AML-193 (cell line): ENCODE data around the gene PARD3B.

ENCODE experiments used
- DNase-seq, 2 experiments: peaks; one replicate each; lab custom pipeline; 2025; lab: John Stamatoyannopoulos, UW

Gene PARD3B

GRCh38 chr2:205390866-205391265 is 845.6 kb downstream of the PARD3B start:
- no peak for DNase-seq

DNA sequence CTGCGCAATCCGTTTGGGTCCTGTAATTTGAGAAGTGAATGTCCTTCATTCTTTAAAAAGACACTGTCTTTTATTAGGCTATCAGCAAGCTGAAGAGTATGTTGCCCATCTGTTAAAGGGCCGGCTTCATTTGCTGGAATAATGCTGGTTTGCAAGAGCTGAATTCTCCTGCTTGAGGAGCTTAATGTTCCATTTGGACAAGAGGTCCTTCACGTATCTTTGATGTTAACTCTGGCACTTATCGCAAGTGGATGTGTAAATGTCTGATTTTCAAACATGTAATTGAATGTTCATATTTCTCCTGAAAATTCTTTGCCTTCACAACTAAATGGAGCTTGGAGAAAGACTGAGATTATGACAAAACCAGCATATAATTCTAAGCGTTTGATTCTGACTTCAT is 856.2 kb downstream of the PARD3B start:
- DNase-seq: no peak

DNA sequence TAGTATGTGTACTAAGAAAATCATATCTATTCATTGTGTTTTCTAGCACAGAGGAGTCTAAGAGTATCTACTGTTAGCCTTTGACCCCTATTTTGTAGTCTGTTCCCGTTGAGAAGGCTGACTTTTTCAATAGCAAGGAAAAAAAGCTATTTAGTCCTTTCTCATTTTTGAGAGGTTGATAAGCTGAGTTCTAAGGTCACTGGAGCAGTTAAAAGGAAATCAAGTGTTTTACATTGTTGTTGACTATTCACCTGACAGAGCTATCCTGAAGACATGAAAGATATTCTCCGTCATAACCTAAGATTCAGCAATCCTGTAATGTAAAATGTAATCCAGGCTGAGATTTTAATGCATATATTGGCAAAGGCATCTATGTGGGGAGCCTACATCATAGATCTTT is 856.7 kb downstream of the PARD3B start:
- no peak for DNase-seq

DNA sequence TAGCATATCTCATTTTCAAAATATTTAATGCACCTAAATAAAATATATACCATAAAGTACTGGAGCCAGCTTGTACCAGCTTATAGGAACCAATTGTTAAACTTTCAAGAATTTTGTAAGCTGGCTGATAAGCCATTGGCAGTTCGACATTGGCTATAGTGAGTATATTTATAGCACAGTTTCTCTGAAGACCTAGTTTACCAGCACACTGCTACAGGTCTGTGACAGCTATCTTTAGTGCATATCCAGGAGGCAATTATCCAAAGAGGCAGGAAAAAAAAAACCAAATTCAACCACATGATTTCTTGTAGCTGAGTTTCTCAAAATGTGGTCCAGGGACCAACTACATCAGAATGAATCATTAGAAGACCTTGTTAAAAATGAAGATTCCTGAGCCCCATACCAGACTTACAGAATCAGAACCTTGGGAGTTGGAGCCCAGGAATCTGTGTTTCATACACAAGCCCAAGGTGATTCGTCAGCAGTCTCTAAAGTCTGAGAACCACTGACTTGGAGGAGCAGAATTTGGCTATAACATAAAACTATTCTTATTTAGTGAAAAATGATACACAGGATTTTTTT is 858.1 kb downstream of the PARD3B start:
- no peak for DNase-seq

DNA sequence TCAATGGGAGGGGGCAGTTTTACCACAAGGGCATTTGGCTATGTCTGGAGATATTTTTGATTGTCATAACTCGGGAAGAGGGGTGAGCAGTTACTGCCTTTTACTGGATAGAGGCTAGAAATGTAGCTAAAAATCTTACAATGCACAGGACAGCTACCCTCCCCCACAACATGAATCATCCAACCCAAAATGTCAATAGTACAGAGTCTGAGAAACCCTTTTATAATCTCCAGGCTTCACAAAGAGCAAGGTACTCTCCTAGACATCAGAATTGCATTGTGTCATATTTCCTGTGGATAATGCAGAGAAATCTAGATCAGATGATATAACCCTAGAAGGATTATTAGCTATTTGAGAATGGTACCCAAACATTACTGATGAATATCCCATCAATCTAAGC is 859.9 kb downstream of the PARD3B start:
- no peak for DNase-seq

GRCh38 chr2:205405752-205406151 is 860.5 kb downstream of the PARD3B start:
- DNase-seq: no peak

GRCh38 chr2:205407984-205408383 is 862.7 kb downstream of the PARD3B start:
- no peak for DNase-seq

DNA sequence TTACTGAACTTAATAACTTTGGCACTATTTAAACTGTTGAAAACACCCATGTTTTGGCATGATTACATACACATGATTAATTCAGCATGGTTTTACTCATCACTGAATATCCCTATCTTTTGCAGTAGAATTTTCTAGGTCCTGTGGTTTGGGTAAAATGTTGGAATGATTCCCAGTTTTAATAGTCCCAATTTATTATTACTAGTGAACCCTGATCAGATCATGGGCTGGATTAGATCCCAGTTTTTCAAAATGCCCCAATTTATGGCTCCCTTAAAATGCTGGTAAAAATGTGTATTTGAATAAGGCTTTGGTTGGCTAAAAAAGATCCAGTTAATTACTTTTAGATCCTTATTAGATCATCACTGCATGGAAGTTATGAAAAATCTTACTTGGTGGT is 863.4 kb downstream of the PARD3B start:
- DNase-seq: no peak

- no peak for DNase-seq
Observed at GRCh38 chr2:205409411-205409810, 864.1 kb downstream of the PARD3B start.

- no peak for DNase-seq
Observed at GRCh38 chr2:205411558-205411957, 866.3 kb downstream of the PARD3B start.

DNA sequence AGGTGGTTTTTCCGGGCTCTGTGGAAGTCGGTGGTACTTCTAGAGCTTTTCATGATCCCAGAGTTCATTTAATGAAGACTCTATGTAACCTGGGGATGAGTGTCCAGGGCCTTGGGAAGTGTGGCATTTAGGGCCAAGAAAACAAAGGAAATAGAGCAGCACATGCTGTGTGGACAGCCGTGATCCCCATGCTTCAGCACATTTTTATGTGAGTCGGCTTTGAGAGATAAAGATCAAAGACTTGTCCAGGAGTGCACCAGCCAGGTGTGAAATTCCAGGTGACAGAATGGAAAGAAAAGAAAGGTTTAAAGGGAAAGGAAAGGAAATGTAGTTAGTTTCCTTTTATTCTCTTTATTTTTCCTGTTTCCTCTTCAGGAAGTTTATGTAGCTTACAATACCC is 879.1 kb downstream of the PARD3B start:
- no peak for DNase-seq

GRCh38 chr2:205425102-205425501 is 879.8 kb downstream of the PARD3B start:
- no peak for DNase-seq

- no peak for DNase-seq
Observed at GRCh38 chr2:205427112-205427511, 881.8 kb downstream of the PARD3B start.

DNA sequence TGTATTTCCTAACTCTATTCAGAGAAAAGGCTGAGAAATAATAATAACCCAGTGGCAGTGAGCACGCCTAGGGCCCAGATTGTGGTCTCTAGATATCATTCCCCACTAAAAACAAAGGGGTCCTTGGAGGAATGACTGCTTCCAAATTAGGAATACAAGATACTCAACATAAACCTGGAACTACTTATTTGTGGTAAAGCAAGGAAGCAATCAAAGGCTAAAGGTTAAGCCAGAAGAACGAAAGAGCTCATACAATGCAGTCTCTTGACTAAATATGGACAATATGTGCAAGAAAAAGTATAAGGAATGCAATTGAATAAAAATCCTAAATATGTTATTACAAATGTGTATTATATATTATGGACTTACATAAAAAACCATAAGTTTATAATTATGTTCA is 883.5 kb downstream of the PARD3B start:
- no peak for DNase-seq

- DNase-seq: no peak
Observed at GRCh38 chr2:205435970-205436369, 890.7 kb downstream of the PARD3B start.

DNA sequence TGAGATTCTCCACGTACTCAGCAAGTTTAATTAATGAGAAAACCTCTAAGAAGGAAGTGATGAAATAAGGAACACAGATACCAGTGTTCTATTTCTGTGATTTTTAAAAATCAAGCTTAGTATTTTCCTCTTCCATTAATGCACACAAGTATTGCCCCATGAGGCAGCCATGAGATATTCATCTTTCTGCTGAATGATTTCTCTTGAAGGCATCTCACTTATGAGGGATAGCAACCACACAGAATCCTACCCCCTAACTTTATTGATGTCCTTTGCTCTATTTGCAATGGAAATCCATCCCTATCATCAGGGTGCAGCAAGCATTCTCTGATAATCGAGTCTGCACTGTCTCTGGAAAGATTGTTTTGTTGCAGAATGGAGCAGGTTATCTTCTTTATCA is 893.0 kb downstream of the PARD3B start:
- DNase-seq: no peak

DNA sequence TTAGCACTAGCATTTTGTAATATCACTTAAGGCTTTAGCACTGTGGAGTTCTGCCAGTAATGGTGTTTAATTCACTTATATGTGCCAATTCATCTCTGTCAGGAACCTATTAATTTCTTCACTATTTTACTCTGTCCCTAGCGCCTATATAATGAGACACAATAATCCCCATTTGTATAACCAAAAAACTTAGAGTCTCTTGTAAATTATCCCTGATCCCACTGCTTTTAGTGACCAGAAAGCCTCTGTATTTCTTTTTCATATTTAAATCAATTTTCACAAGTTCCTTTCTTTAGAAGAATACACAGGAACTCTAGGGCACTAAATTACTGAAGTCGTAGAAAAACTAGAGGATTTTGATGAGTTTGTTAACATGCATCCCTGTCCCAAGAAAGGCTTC is 894.3 kb downstream of the PARD3B start:
- no peak for DNase-seq

GRCh38 chr2:205441524-205441923 is 896.2 kb downstream of the PARD3B start:
- no peak for DNase-seq

GRCh38 chr2:205448189-205448588 is 902.9 kb downstream of the PARD3B start:
- no peak for DNase-seq

DNA sequence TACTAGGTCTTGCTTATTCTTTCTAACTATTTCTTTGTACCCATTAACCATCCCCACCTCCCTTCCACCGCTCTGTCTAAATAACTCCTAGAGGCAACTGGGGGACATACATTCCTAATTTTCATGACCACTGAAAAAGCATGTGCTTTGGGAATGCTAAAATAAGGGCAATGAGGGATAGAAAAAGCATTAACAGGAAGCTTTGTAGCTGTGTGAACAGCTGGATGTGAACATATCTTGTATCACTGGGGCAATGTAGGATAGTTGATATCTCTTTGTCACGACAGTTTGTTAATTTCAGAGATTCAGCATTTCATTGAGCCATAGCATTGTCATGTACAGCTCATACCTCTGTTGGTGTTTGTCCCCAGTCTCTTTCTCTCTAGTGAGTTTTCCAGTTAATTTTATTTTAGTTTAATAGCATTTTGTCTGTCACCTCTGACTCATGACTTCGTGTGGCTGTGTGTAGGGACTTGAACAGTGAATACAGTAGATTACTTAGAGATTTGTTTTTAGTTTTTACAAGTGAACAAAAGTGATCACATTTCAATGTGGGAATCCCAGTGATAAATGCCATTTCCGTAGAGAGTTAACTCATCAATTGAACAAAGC is 906.7 kb downstream of the PARD3B start:
- DNase-seq: no peak

DNA sequence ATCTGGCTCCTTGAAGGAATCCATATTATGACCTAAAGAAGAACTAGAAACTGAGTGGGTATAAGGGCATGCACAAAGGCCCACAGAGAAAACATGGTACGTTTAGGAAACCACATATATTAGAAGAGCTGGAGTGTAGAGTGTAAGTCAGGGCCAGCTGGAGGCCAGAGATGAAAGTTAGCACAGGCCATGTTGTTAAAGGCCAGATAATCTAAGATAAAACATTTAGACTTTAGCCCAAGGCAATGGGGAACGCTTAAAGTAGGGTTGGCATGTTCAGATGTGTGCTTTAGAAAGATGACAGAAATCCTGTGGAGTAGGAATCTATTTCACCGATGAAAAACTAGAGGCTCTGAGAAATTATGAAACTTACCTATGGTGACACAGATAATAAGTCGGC is 907.9 kb downstream of the PARD3B start:
- no peak for DNase-seq

- DNase-seq: no peak
Observed at GRCh38 chr2:205456682-205457081, 911.4 kb downstream of the PARD3B start.

DNA sequence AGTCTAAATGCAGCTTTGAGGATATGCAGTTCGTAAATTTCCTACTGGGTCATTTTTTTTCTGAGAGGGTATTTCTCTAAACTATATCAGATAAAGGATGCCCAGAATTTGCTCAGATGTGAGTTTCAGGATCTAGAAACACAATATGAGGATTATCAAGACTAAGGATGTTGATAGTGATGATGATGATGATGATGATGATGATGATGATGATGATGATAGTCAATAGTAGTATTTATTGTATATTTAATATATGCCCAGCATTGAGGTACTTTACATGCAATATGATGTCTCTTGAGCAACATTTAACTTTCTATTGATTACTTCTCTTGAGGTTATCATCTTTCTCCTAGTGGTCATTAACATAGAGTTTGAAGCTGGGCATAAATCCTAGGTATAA is 914.9 kb downstream of the PARD3B start:
- DNase-seq: no peak

DNA sequence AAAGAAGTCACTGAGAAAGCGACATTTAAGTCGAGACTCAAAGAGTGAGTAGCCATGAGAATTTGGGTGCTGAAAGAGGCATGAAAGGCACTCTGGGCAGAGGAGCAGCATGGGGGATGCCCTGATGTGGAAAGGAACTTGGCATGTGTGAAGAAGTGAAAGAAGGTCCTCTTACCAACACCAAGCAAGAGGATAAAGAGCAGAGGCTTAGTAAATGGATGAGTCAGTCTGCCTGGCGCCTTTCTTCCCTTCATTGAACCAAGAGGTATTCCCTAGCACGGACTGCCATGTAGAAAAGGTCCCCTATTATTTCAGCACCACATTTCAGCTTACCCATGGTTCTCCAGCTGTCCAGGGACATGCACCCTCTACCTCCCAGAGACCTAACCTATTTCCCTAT is 915.9 kb downstream of the PARD3B start:
- DNase-seq: no peak
